HG02943 (cell line): ENCODE results near the gene NENF.
A peak's percentile ranks its signal among the peaks of the same experiment; 100 is the strongest.
"Not testable (repeated sequence)": the region's sequence is repeated elsewhere in the genome, so short reads cannot be mapped to it uniquely, and the experiment has no call there.

Experiments used
- ATAC-seq: cut with Tn5 transposase; IDR thresholded peaks from one replicate; pipeline ENCODE4 v1.9.1; 2021; ENCODE audit warnings: mild to moderate bottlenecking, low read depth, moderate library complexity; ENCODE audit not compliant: unreplicated experiment

NENF gene

DNA sequence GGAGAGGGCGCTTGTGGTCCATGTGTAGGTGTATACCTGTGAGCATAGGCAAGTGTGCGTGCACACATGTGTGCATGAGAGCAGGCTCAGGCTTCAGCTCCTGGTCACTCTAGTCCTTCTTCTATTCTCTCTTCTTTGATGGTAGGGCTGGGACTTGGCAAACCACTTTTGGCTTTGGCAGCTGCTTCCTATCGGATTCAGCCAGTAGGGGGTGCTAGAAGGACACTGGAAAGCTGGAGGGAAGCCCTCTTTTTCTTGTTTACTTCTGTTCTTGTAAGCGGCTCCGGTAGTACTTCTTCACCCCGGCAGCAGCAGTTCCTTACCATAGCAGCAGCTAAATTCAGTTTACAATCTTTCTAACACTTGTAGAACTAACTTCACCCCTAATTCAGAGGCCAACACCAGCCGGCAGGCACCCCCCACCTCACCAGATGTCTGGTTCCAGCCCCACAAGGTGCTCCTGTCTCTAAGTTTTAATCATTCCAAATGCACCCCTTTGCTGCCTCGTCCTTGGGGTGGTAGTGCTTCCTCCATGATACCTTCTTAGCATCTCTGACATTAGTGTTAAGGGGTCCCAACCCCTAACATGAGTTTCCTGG lies 25.1 kb downstream of the NENF start:
- ATAC-seq = no peak

DNA sequence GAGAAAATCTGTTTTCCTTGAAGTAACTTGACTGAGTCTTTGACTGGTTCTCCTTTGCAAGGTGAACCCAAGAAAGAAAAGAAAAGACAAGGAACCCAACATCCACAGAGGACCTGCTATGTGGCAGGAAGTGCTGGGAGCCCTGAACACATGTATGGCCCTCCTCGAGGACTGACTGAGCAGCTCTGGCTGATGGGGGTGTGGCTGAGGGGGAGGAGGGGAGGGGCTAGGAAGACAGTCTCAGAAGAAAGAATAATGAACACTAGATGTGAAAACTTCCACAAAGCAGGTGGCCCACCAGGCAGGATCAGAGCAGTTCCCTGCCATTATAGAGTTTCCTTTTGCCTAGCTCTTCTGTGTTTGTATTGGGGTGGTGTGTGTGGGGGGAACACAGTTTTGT lies 26.1 kb downstream of the NENF start:
- no peak for ATAC-seq

DNA sequence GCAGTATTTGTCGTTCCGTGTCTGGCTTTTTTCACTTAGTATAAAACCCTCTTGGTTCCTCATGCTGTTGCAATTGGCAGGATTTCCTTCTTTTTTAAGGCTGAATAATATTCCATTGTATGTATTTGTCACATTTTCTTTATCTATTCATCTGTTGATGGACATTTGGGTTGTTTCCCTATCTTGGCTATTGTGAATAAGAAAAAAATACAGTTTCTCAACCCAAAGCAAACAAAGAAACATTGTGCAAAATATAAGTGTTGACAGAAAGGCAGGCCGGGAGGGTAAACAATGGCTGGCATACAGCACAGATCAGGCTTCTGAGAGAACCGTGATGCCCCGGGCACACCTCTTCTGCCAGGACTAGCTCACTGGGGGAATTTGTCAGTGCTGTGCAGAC lies 26.9 kb downstream of the NENF start:
- no peak for ATAC-seq

- no peak for ATAC-seq
Observed at GRCh38 chr1:212460376-212460775, 27.7 kb downstream of the NENF start.

DNA sequence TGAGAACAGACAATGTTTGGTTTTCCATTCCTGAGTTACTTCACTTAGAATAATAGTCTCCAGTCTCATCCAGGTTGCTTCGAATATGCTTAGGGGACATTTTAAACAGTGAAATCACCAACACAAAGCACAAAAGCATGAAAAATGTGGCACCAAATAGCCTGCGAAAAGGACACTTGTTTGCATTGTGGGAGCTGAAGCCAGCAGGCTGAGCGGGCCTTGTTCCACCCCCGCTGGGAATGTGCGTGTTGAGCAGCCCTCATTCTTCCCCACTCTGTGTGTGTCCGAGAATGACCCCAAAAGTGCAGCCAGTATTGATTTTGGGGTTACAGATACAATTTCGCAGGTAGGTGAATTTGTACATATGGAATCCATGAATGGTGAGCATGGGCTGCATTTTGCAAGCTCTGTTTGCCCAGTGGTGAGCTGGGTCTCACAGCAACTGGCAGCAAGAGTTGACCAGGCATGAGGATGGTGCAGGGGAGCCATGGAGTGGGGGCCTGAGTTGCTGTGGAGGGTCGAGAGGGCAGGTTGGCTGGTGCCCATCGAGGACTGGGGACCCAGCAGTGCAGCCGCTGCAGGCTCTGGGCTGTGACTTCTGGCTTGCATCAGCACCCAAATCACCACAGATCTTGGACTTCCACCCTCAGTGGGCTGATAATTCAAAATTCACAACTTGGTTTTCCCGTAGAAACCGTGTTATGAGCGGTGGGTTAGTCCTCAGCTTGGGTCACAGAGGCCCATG lies 29.4 kb downstream of the NENF start:
- no peak for ATAC-seq

DNA sequence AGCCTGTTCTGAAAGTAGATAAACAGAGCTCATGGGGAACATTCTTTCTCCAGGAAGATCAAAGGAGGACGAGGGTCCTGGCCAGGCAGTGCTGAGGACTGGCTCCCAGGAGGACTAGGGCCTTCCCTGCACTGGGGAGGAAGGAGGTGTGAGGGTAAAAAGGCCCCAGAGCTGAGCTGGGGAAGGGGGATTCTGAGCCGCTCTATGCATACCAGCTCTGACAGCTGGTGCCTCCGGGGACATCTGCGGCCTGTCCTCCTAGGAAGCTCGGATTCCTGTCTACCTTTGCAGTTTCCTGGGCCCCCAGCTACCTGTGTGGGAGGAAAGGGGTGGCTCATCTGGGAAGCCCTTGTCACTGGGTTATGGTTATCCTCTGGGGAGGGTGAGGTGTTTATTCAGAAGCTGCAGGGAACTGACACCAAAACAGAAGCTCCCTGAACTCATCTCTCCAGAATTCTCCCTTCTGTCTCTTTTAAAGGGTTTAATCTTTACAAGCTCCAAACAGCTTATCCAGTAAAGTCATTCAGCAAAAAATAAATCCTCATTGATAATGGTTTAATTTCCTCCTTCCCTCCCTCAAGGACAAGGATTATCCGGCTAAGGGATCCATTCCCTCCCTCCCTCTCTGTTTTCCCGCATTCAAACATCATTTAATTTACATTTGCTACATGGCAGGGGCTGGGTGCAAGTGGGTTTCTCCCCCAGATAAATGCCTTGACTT lies 31.0 kb downstream of the NENF start:
- no peak for ATAC-seq

- no peak for ATAC-seq
Observed at GRCh38 chr1:212465311-212465710, 32.6 kb downstream of the NENF start.

- no peak for ATAC-seq
Observed at GRCh38 chr1:212466437-212466836, 33.7 kb downstream of the NENF start.

DNA sequence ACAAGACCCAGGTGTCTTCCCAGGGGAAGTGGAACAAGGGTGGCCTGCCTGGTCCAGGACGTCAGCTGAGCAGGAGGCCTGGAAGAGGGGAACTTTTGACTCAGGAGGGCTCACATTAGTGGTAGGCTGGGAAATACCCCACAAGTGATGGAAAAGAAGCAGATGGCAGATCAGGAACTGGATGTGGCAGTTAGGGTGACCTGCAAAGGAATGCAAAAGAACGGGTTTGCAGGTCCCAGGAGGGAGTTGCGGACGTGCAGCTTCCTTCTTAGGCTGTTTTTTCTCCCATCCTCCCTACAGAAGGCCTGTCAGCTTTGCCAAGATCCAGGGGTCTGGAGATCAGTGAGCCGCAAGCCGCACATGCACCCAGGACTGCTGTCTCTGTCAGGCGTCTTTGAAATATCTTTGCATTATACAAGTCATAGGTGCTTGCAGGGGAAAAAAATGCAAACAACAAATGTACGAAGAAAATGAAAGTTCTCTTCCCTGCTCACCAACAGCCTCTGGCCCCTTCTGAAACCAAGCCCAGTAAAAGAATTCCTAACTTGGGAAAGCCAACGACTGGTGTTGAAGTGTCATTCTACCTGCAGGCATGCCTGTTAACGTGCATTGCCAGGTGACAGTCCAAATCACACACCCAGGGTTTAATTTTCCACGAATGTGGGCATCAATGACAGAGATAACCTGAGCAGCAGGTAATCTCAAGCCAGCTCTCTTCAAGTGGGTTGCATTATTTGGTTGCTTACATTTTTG lies 34.4 kb downstream of the NENF start:
- no peak for ATAC-seq

GRCh38 chr1:212467843-212468482 lies 35.2 kb downstream of the NENF start:
- no peak for ATAC-seq

DNA sequence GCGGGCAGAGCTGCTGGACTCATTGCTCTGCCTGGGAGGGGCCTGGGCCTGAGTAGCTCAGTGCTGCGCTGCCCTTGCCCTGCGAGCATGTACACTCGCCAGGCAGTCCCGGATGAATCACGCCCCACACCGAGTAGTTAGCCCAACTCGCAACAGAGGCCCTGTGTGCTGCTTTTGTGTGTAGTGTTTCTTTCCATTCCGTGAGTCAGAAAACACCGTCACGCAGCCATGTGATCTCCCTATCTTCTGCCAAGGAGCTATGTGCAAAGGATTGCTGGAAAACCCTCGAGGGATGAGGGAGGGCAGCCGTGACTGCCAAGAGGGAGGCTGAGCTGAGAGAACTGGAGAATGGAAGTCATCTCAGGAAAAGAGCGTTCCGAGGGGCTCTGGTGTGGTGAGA lies 37.3 kb downstream of the NENF start:
- no peak for ATAC-seq

- no peak for ATAC-seq
Observed at GRCh38 chr1:212471286-212471685, 38.6 kb downstream of the NENF start.

GRCh38 chr1:212471891-212472675 lies 39.4 kb downstream of the NENF start:
- ATAC-seq = no peak

- no peak for ATAC-seq
Observed at GRCh38 chr1:212473729-212474128, 41.0 kb downstream of the NENF start.

GRCh38 chr1:212475151-212475550 lies 42.4 kb downstream of the NENF start:
- no peak for ATAC-seq

- not testable (repeated sequence) for ATAC-seq
Observed at GRCh38 chr1:212475831-212476230, 43.1 kb downstream of the NENF start.

DNA sequence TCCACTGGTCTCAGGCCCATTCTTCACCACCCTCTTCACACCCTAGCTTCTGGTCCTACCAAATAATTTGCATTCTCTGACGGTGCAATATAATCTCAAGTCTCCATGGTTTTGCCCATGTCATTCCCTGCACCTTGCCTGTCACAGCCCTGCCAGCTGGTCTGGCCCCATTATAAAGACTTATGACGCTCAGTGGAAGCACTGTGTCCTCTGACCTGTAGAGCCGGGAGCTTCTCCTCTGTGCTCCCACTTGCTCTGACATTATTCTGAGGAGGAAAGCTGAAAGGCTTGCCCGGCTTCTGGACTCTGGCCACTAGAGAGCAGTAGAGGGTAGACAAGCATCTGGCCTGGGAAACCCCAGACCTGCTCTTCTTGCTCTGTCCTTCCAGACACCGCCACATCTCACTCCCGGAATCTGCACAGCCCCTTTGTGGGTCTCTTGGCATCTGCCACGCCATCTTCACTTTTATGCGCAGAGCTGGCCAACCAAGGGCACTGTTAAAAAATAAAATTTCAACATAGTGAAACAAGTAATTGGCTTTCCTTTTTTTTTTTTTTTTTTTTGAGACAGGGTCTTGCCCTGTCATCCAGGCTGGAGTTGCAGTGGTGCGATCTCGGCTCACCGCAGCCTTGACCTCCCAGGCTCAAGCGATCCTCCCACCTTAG lies 44.4 kb downstream of the NENF start:
- peak; percentile 85 for ATAC-seq

DNA sequence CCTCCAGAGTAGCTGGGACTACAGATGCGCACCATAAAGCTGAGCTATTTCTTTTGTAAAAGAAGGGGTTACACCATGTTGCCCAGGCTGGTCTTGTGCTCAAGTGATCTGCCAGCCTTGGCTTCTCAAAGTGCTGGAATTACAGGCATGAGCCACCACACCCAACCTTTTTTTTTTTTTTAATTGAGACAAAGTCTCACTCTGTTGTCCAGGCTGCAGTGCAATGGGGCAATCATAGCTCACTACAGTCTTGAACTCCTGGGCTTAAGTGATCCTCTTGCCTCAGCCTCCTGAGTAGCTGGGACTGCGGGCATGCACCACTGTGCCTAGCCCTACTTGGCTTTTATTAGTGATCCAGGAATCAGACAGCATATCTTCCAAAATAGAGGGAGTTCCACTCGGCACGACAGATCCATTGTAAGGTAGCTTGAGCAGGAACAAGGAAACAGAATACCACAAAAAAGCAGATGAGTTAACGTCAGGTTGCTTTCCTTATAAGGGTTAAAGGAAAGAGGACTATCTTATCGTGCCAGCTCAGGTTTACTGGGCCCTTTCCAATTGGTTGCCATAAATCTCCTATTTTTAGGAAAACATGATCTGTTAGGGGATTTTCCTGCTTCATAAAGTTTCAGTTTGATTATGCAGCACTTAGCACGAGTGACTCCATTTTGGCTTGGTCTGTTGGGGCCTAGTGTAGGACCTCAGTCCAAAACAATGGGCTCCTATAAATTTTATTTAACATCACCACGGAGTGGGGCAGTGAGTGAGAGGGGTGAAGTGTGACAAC lies 45.2 kb downstream of the NENF start:
- no peak for ATAC-seq
